HCT116 (cell line): ENCODE data around the gene TTC8. TPM values are rescaled to one million over a fixed set of nuclear protein-coding genes. Genes with fewer than 3 reads are reported as not detected.

Source experiments
- ATAC-seq: fragments of 200-7000 bp; cut with Tn5 transposase; 2 replicates; pipeline ENCODE4 v1.9.1; 2020; ENCODE audit warnings: mild to moderate bottlenecking, moderate library complexity
- BruUV-seq: library from RNA; stranded (reverse); fragments of 400-500 nt; replicated peaks from 2 replicates; lab custom pipeline; 2021; lab: Mats Ljungman, UMichigan
- CTCF ChIA-PET: fragments of 300-600 bp; sonication (Branson Sonifier 250); formaldehyde crosslinking; loops from one replicate; lab custom pipeline; 2021; ENCODE audit warnings: antibody characterized with exemption; lab: Charles Lee
- POLR2A ChIA-PET: fragments of 300-600, 350-600 bp; sonication (Branson Sonifier 250); formaldehyde crosslinking; loops from one replicate; lab custom pipeline; 2021; ENCODE audit warnings: antibody characterized with exemption; lab: Charles Lee
- RAD21 ChIA-PET, 2 experiments: fragments of 300-600 bp; sonication (Branson Sonifier 250); formaldehyde crosslinking; loops; one replicate each; lab custom pipeline; 2023; ENCODE audit warnings: low total read pairs in 2 of 2; ENCODE audit not compliant: uncharacterized antibody in 2 of 2, unreplicated experiment in 2 of 2, low non-redundant PET in 1 of 2; lab: Charles Lee
- DNase-seq: peaks from one replicate; pipeline ENCODE4 v3.0.0-alpha.2; 2010; ENCODE audit warnings: low read depth, low spot score
- H2AFZ ChIP-seq: fragments of 200-600 bp; shearing (Covaris generic), sonication (generic); 2 replicates; pipeline ENCODE4 v1.6.1; 2017; ENCODE audit warnings: low read depth, mixed run types, mixed read lengths, antibody characterized with exemption, low read length; ENCODE audit not compliant: poor library complexity, severe bottlenecking
- H3K27ac ChIP-seq: 2 replicates; pipeline ENCODE4 v1.5.1; 2012; ENCODE audit warnings: low read depth, low read length
- H3K27me3 ChIP-seq: fragments of 200-600 bp; sonication (generic); 2 replicates; pipeline ENCODE4 v1.6.1; 2016; ENCODE audit warnings: mixed run types, low read length, mixed read lengths; ENCODE audit not compliant: insufficient read depth
- H3K36me3 ChIP-seq, 2 experiments: fragments of 200-500 bp in 1 of 2; fragments of 200-600 bp in 1 of 2; sonication (Bioruptor generic) in 1 of 2; sonication (generic) in 1 of 2; 2 replicates each; pipeline versions ENCODE4 v1.5.1 to v1.6.1; 2014 to 2016; ENCODE audit warnings: low read length in 2 of 2, inconsistent platforms in 1 of 2, mixed read lengths in 1 of 2, mixed run types in 1 of 2; ENCODE audit not compliant: insufficient read depth in 2 of 2, control insufficient read depth in 1 of 2
- H3K4me1 ChIP-seq, 2 experiments: fragments of 200-600 bp in 1 of 2; sonication (generic) in 1 of 2; 2 replicates each; pipeline versions ENCODE4 v1.5.1 to v1.6.1; 2012 to 2017; ENCODE audit warnings: low read length in 2 of 2, inconsistent platforms in 1 of 2, mild to moderate bottlenecking in 1 of 2, mixed read lengths in 1 of 2, mixed run types in 1 of 2, moderate library complexity in 1 of 2; ENCODE audit not compliant: insufficient read depth in 2 of 2, control insufficient read depth in 1 of 2
- H3K4me2 ChIP-seq: fragments of 200-600 bp; sonication (generic); 2 replicates; pipeline ENCODE4 v1.6.1; 2017; ENCODE audit warnings: mixed run types, low read length, mixed read lengths
- H3K4me3 ChIP-seq, 2 experiments: fragments of 200-600 bp in 1 of 2; sonication (generic) in 1 of 2; replicated peaks in 1 of 2; 2 replicates each; pipeline ENCODE4 v1.5.1; 2011 to 2016; ENCODE audit warnings: low read length in 2 of 2, control low read depth in 1 of 2, low read depth in 1 of 2, mild to moderate bottlenecking in 1 of 2, mixed read lengths in 1 of 2, mixed run types in 1 of 2
- H3K79me2 ChIP-seq: fragments of 200-600 bp; sonication (generic); 2 replicates; pipeline ENCODE4 v1.6.1; 2017; ENCODE audit warnings: mild to moderate bottlenecking, mixed run types, low read length, moderate library complexity, mixed read lengths; ENCODE audit not compliant: insufficient read depth
- H3K9ac ChIP-seq: fragments of 200-600 bp; sonication (generic); 2 replicates; pipeline ENCODE4 v1.6.1; 2016; ENCODE audit warnings: low read length, mixed read lengths
- H3K9me2 ChIP-seq: fragments of 200-600 bp; sonication (generic), shearing (Covaris generic); 2 replicates; pipeline ENCODE4 v1.6.1; 2017; ENCODE audit warnings: mixed run types, mild to moderate bottlenecking, moderate library complexity; ENCODE audit not compliant: insufficient read depth
- H3K9me3 ChIP-seq, 2 experiments: fragments of 200-500 bp in 1 of 2; fragments of 200-600 bp in 1 of 2; sonication (Bioruptor generic) in 1 of 2; sonication (generic) in 1 of 2; 2 replicates each; pipeline ENCODE4 v1.6.1; 2014 to 2017; ENCODE audit warnings: low read length in 2 of 2, mixed read lengths in 2 of 2, inconsistent platforms in 1 of 2, low read depth in 1 of 2, mild to moderate bottlenecking in 1 of 2, mixed run types in 1 of 2, moderate library complexity in 1 of 2; ENCODE audit not compliant: control insufficient read depth in 1 of 2, insufficient read depth in 1 of 2
- H4K20me1 ChIP-seq: fragments of 200-600 bp; sonication (generic), shearing (Covaris generic); 2 replicates; pipeline ENCODE4 v1.6.1; 2017; ENCODE audit warnings: mixed run types, mild to moderate bottlenecking, moderate library complexity; ENCODE audit not compliant: insufficient read depth
- CBX3 ChIP-seq: IDR thresholded peaks from 2 replicates; pipeline ENCODE4 v1.6.1; 2012; ENCODE audit warnings: low read depth
- CTCF ChIP-seq, 3 experiments: fragments of 200-600 bp in 1 of 3; sonication (generic) in 1 of 3; IDR thresholded peaks in 2 of 3; conservative IDR thresholded peaks in 1 of 3; 2 replicates each; pipeline ENCODE4 v1.5.1; 2012 to 2017; ENCODE audit warnings: low read depth in 2 of 3, low read length in 2 of 3, antibody characterized with exemption in 1 of 3, borderline replicate concordance in 1 of 3, control low read depth in 1 of 3, mild to moderate bottlenecking in 1 of 3, mixed read lengths in 1 of 3, mixed run types in 1 of 3, moderate library complexity in 1 of 3; ENCODE audit not compliant: insufficient read depth in 1 of 3
- ELF1 ChIP-seq: IDR thresholded peaks from 2 replicates; pipeline ENCODE4 v1.6.1; 2012; ENCODE audit warnings: low read depth, borderline replicate concordance
- FOSL1 ChIP-seq: IDR thresholded peaks from 2 replicates; pipeline ENCODE4 v1.6.1; 2012; ENCODE audit warnings: low read depth
- JUND ChIP-seq: IDR thresholded peaks from 2 replicates; pipeline ENCODE4 v1.6.1; 2012
- POLR2AphosphoS5 ChIP-seq: IDR thresholded peaks from 2 replicates; pipeline ENCODE4 v1.6.1; 2011; ENCODE audit warnings: mild to moderate bottlenecking, low read depth, low read length, moderate library complexity
- RAD21 ChIP-seq: IDR thresholded peaks from 2 replicates; pipeline ENCODE4 v1.6.1; 2012; ENCODE audit warnings: low read depth, mild to moderate bottlenecking
- SIN3A ChIP-seq: IDR thresholded peaks from 2 replicates; pipeline ENCODE4 v1.6.1; 2012; ENCODE audit warnings: low read depth
- SRF ChIP-seq: IDR thresholded peaks from 2 replicates; pipeline ENCODE4 v1.6.1; 2012; ENCODE audit warnings: low read depth
- TCF7L2 ChIP-seq: IDR thresholded peaks from 2 replicates; pipeline ENCODE4 v1.7.0; 2011; ENCODE audit warnings: borderline replicate concordance, inconsistent platforms; ENCODE audit not compliant: insufficient read depth, insufficient read length; ENCODE audit errors: extremely low read depth
- ZFX ChIP-seq: fragments of 450-650 bp; IDR thresholded peaks from 2 replicates; pipeline ENCODE4 v1.6.1; 2017
- intact Hi-C: fragments of 100-400 bp; cut with micrococcal nuclease; formaldehyde crosslinking; loops from 2 replicates; pipeline ENCODE4 v1.10.0; 2022
- total RNA-seq: library from RNA; stranded (reverse); gene quantifications from one replicate; pipeline ENCODE4 v1.2.1, GENCODE V29; 2021; ENCODE audit not compliant: unreplicated experiment
- TF ChIP-seq, protein P1 (sequence below): IDR thresholded peaks from 2 replicates; pipeline ENCODE4 v1.6.1; 2012; ENCODE audit warnings: low read depth

Gene TTC8
- total RNA-seq, 1 experiment from 2014 or later: 21.4 TPM

DNA sequence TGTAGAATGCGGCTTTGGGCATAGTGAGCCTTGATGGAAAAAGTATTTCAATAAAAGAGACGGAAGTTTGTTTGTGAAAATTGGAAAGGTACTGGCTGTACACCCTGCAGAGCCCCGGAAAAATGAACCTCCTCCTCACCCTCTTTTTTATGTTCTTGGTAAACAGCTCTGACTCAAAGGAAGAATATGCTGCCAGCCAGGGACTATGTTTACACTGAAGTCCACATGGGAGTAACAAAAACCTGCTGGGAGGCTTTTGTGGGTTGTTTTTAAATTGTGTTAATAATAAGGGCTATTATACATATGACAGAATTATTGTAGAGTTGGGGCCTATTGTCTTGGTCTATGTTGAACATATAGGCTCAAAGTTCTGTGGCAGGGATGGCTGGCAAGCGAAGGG is 70.7 kb downstream of the TTC8 start:
- no peak overlapping the region for H2AFZ ChIP-seq
- ATAC-seq (no peak), DNase-seq (no peak)
- no peaks in the 10 kb centered on the region for H3K4me1 ChIP-seq
- CTCF ChIA-PET: no interaction called here
- H3K4me2 ChIP-seq: no peak overlapping the region
- no peaks in the 10 kb centered on the region for H3K36me3 ChIP-seq
- no peaks in the 10 kb centered on the region for H3K79me2 ChIP-seq
- intact Hi-C loops: no loop called here
- H3K9ac ChIP-seq: no peak overlapping the region
- POLR2A ChIA-PET: no interaction called here
- H3K4me3 ChIP-seq: no peak overlapping the region
- H3K9me2 ChIP-seq: no peaks in the 10 kb centered on the region
- H3K27me3 ChIP-seq: no peaks in the 10 kb centered on the region
- RAD21 ChIA-PET: no interaction called here
- BruUV-seq: no TSS peak
- TF ChIP-seq ZFX (no peak), CBX3 (no peak), RAD21 (no peak), SRF (no peak), ELF1 (no peak), POLR2AphosphoS5 (no peak), JUND (no peak), SIN3A (no peak), CTCF (IDR thresholded peaks at IDR 0.05 in 2 of 3, conservative IDR thresholded peaks at IDR 0.05 in 1 of 3; ENCODE audit: borderline replicate concordance in 1 of 3, insufficient read depth in 1 of 3, low read depth in 2 of 3, low read length in 2 of 3) (no peak), FOSL1 (no peak), TCF7L2 (no peak)
- TF ChIP-seq, protein P1, sequence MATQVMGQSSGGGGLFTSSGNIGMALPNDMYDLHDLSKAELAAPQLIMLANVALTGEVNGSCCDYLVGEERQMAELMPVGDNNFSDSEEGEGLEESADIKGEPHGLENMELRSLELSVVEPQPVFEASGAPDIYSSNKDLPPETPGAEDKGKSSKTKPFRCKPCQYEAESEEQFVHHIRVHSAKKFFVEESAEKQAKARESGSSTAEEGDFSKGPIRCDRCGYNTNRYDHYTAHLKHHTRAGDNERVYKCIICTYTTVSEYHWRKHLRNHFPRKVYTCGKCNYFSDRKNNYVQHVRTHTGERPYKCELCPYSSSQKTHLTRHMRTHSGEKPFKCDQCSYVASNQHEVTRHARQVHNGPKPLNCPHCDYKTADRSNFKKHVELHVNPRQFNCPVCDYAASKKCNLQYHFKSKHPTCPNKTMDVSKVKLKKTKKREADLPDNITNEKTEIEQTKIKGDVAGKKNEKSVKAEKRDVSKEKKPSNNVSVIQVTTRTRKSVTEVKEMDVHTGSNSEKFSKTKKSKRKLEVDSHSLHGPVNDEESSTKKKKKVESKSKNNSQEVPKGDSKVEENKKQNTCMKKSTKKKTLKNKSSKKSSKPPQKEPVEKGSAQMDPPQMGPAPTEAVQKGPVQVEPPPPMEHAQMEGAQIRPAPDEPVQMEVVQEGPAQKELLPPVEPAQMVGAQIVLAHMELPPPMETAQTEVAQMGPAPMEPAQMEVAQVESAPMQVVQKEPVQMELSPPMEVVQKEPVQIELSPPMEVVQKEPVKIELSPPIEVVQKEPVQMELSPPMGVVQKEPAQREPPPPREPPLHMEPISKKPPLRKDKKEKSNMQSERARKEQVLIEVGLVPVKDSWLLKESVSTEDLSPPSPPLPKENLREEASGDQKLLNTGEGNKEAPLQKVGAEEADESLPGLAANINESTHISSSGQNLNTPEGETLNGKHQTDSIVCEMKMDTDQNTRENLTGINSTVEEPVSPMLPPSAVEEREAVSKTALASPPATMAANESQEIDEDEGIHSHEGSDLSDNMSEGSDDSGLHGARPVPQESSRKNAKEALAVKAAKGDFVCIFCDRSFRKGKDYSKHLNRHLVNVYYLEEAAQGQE: no peak
- H3K27ac ChIP-seq: no peak overlapping the region
- no peaks in the 10 kb centered on the region for H4K20me1 ChIP-seq
- no peaks in the 10 kb centered on the region for H3K9me3 ChIP-seq
